ENCODE data around the gene VWA8.

The VWA8 gene

DNA sequence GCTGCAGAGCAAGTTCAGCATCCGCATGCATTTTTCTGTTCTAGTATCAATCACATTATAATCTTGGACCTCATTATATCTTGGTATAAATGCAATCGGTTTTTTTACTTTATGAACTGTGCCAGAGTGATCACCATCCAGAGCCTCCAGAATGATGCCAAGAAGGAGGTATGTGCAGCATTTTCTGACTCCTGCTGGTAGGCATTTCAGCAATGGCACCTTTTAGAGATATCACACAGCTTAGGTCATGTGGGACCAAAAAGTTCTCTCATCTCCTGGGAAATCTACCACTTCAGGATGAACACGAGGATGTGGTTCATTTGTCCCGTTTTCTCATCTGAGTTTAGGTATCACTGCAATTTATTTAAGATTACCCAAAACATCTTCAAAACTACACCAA is 220.4 kb downstream of the VWA8 start:
- DNase-seq: no peak

GRCh38 chr13:41722684-41723535 is 238.0 kb downstream of the VWA8 start:
- DNase-seq: no peak

- DNase-seq: no peak
Observed at GRCh38 chr13:41720839-41721561, 239.9 kb downstream of the VWA8 start.

- no peak for DNase-seq
Observed at GRCh38 chr13:41716236-41716635, 244.7 kb downstream of the VWA8 start.

DNA sequence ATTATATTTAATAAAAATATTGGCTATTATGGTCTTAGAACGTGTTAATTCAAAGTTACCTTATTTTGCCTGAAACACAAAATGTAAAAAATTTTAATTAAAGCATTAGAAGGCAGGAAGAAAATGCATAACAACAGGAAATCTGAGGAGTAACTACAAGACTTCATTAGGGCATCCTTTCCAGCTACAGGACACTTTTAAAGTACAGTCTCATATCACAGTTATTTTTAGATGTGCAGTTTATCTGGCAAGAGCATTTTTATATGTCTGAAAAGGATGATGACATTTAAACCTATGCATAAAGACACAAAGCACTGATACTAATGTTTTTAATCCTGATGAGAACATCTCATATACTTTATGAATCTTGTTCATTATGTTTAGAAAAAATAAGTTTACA is 247.5 kb downstream of the VWA8 start:
- no peak for DNase-seq

DNA sequence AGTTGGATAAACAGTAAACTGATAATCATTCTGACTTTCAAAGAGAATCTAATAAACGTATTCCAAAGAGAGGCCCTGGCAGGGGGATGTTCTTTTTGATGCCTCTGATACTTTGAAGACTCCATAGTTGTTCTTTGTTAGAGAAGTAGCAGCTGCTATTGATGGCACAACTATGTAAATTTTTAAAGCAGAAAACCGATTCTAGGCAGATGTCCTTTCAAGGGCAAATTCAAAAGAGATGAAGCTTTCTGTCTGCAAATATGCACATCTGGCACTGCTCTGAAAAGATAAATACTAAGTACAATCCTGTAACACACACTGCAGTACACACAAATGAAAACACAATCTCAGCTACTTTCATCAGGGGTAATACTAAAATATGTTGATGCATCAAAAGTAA is 250.1 kb downstream of the VWA8 start:
- no peak for DNase-seq

DNA sequence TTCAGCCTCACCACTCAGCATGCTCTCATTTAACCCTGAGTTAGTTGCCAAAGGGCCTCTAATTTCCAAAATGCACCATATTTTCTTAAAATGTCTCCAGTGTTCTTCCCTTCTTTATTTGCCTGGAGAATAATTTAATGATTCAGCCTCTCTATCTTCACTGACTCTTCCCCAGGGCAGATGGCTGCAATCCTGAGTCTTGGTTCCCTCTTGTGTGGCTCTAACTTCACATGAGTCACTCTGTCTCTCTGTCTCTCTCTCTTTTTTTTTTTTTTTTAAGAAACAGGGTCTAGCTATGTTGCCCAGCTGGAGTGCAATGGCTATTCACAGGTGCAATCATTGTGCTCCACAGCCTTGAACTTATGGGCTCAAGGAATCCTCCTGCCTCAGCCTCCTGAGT is 251.4 kb downstream of the VWA8 start:
- DNase-seq: no peak

- DNase-seq: no peak
Observed at GRCh38 chr13:41708713-41709112, 252.2 kb downstream of the VWA8 start.

DNA sequence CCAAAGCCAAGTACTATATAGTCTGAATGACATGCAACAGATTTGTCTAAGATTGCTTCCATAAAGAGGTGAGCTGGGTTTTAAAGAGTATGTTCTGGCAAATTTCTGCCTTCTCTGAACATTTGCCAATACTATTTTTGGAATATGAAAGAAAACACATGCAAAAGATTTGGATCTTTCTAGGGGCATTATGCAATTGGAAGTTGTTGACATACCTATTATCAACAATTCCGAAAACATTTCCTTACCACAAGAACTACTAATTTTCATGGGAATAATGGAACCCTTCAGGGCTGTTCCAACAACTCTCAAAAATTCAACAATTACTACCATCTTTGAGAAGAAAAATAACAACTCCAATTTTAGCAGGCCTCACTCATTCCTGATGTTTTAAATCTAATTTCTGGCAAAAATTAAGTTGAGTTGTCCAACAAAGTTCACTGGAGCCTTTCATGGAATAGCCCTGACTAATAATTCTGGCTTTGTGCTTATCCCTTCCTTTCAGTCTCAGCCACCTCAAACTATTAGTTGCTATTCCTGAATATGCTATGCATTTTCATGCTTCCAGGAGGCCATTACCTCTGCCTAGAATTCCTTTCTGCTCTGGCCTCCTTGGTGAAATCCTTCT is 253.6 kb downstream of the VWA8 start:
- DNase-seq: no peak

- DNase-seq: no peak
Observed at GRCh38 chr13:41706152-41706551, 254.8 kb downstream of the VWA8 start.

DNA sequence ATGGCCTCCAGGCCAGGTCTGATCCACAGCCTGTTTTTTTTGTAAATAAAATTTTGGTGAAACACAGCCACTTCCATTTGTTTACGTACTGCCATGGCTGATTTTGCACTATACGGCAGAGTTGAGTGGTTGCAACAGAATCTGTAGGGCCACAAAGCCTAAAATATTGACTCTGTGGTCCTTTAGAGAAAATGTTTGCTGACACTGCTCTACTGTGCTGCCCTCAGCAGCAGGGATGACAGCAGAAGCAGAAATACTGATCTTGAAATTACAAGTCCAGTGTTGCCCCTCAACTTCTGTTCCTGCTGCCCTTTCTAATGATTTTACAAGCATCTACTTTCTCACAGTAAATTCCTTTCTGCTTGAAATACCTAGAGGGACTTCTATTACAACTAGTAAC is 258.4 kb downstream of the VWA8 start:
- DNase-seq: no peak

DNA sequence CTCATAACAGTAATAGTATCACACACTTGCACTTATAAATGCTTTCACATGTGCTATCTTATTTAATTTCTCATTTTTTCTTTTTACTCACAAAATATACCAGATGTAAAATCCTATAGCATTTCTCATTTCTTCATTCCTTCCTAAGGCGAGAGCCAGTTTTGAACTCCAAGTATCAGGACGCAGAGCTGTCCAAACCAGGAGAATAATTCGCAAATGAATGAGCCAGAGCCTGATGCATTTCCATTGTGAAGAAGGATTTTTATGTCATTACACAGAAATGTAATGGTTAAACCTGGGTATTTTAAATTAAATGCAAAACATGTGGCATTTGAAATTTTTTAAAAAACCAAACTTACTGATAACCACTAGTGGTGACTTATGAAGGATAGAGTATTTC is 259.2 kb downstream of the VWA8 start:
- DNase-seq: no peak

DNA sequence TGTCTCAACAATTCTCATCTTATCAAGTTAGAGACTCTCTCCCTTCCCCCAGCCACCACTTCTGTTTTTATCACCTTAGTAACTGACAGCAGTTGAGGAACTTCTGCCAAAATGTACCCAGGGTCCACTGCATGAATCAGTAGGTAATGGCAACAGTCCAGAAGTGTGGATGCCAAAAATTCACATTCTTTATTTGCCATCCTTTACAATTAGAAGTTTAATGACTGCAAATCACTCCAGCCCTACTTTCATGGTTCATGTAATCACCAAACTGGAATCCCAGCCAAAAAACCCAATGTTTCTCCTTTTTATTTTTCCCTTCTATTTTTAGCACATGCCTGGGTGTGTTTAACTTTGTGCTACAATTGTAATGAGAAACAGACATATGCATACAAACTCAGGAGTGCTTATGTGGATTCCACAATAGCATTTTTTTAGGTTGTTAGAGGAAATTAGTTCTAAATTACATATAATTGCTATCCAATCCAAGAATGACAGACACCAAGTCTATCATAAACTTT is 260.1 kb downstream of the VWA8 start:
- peak in 1 of 14 donors; percentile 17 for DNase-seq

- DNase-seq: no peak
Observed at GRCh38 chr13:41699759-41700158, 261.1 kb downstream of the VWA8 start.

DNA sequence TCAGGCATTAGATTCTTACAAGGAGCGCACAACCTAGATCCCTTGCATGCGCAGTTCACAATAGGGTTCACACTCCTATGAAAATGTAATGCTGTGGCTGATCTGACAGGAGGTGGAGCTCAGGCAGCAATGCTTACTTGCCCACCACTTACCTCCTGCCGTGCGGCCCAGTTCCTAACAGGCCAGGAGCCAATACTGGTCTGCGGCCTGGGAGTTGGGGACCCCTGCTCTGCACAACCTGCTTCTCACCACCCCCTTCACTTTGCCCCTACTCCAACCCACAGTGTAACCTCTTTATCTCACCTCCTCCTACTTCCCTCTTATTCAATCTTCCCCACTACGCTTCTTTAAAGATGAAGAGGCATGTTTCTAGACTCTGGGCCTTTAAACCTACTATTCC is 263.3 kb downstream of the VWA8 start:
- DNase-seq: no peak

- no peak for DNase-seq
Observed at GRCh38 chr13:41696163-41697003, 264.5 kb downstream of the VWA8 start.

DNA sequence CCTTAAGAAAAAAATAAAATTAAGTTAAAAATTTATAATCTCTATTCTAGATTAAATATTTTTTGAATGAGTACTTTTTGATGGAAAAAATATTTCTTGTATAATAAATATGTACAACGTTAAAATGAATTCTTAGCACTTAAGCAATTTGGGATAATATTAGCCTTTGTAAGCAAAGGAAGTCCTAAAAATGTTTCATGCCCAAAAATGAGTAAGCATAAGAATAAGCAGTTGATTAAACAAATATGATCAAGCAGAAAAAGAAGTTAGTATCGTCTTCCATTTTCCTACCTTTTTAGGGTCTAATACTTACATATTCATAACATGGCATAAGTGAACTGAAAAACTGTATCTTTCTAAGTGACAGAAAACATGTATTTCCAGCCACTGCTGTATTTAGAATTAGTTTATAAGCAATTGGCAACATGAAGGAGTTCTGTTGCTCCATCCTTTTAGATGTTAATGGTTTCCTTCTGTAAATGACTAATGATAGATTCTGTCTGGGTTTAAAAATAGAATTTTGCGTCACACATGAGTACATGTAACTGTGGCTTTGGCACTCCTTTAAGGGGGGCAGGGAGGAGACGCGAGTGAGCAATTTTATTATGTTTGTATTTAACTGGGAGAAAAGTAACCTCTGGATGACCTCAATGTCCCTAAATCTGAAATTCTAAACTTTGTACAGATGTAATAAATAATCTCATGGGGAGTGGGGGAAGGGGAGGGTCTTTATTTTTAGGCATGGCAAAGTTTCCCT is 266.2 kb downstream of the VWA8 start:
- no peak for DNase-seq

DNA sequence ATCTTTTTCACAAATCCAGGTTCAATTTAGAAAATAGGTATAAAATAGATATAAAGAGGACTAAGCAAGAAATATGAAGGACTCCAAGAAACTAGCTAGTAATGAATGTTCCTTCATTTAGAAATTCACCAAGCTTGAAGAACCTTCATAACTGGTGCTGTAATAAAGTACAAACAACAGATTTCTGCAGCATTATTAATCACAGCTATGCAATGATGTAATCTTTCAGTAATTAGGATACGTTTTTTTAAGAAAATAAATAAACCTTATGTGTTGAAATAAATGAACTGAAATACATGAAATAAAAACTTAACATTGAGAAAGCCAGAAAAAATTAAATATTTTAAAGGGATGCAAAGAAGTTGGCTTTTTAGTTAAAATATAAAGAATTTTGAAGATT is 267.5 kb downstream of the VWA8 start:
- no peak for DNase-seq

- no peak for DNase-seq
Observed at GRCh38 chr13:41691274-41691673, 269.6 kb downstream of the VWA8 start.

DNA sequence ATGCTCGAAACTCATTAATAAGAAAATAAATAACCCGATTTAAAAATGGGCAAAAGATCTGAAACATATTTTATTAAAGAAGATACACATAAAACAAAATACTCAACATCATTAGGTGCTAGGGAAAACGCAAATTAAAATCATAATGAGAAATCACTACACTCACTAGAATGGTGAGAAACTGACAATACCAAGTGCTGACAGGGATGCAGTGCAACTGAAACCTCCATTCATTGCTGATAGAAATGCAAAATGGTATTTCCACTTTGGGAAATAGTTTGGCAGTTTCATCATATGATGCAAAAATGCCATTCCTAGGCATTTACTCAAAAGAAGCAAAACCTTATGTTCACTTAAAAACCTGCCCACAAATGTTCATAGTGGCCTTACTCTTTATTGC is 278.1 kb downstream of the VWA8 start:
- no peak for DNase-seq

DNA sequence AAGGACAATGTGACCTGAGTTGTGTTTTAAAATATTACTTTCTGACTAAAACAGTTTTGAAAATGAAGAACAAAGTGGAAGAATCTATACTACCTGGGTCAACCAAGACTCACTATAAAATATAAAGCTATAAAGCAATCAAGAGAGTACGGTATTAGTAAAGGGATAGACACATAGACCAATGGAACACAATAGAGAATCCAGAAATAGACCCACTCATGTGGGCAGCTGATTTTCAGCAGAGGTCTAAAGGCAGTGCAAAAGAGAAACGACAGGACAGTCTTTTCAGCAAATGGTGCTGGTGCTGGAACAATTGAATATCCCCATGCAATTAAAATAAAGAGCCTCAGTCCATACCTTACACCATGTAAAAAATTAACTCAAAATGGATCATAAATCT is 278.9 kb downstream of the VWA8 start:
- DNase-seq: no peak

DNA sequence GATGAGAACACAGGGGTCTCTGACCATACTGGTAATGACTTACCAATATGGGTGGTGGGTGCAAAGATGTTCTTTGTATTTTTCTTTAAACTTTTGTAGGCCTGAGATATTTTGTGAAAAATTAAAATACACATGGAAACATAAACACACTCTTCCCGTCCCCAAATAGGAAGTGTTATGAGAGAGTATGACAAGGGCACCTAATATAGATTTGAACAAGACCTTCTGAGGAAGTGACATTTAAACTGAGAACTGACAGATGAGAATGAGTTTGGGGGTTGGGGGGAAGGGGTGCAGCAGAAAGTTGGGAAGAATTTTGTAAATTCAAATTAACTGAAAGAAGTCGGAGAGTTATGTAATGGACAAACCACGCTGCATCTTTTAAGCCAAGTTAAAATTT is 279.3 kb downstream of the VWA8 start:
- no peak for DNase-seq
